Pulmonary artery endothelial cell (primary cell): ENCODE data around the gene COL17A1. TPM values are rescaled to one million over a fixed set of nuclear protein-coding genes. Genes with fewer than 3 reads are reported as not detected.

ENCODE experiments used
- DNase-seq: peaks from one replicate; pipeline ENCODE4 v3.0.0-alpha.2; 2011; ENCODE audit warnings: low read depth, low spot score
- total RNA-seq: library from RNA; depleted of rRNA; stranded (reverse); fragments of >200 nt; gene quantifications from 2 replicates; pipeline ENCODE4 v1.2.3, GENCODE V29; 2014

COL17A1 gene
- total RNA-seq, 1 donor from 2014 or later = 2.2 TPM

DNA sequence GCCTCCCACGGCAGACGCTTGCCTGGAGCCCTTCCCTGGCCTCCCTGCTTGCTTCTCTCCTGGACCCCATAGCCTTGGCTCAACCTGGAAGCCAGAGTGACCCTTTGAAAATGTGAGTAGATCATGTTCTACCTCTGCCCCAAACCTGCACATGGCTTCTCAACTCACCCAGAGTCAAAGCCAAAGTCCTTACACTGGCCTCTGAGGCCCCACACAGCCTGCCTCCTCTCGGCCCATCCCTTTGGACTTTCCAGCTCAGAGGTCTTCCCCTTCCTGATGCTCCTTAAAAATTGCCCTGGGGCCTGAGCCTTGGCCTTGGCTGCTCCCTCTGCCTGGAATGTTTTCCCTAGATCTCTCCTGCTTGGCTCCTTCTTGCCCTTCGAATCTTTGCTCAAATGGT, 32.5 kb downstream of the COL17A1 start:
- DNase-seq = no peak

DNA sequence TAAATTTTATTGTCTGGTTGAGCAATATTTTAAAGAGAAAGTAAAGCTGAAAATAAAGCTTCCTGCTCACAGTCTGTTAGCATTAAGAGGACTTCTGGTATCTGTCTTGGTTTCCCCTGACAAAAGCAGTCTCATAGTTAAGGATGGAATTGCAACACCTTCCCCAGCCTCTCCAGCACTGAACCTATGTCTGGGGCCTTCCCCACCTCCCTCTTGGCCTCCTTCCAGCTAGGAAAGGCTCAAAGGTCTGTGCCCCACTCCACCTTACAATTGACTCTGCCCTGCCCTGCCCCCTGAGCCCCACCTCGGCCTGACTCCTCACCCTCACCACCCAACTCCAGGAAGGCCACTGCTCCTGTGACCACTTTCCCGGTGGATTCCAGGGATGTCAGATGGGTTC, 33.2 kb downstream of the COL17A1 start:
- DNase-seq = no peak

DNA sequence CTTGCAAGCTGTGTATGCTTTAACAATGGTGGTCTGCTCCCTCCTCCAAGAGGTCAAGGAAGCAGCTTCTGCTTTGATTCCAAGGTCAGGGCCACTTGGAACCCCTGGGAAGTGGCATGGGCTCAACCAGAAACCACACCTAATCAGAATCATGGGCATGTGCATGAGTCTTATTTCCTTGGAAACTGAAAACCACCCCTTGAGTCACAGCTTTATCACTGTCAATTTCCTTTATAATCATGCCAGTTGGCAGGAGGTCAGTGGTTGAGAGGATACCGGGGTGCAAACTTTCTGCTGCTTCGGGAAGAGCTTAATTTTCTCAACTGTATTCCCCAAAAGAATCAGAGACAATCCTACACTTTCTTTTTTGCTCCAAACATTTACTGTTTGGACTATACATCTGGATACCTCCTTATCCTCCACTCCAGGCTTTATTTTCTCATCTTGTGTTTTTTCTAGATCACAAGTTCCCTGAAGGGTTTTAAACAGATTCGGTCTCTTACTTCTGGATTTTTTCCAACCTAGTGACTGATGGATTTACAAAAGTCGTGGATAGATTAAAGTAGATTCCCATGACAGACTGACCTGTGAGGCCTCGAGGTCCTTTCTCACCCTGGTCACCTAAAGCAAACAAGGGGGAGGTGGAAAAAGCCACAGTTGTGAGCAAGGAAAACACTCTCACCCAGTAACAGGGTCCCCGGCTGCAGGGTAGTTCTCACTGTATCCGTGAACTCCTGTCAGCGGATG, 36.0 kb downstream of the COL17A1 start:
- DNase-seq = no peak

DNA sequence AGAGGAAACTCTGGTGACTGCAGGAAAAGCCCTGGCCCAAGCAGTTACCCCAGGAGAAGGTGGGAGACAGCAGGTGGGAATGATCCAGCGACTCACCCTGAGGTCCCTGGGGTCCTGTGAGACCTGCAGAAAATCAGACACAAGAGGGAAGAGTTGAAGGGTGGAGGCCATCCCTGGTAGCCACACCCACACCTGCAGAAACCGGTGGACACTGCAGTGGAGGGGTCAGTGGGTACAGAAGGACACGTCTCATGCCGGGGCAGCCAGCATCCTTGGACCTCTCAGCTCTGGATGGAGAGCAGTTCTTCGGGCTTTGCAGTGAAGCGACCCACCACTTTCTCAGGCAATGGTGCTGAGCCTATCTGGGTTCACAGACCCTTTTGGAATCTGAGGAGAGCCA, 39.0 kb downstream of the COL17A1 start:
- DNase-seq = no peak

DNA sequence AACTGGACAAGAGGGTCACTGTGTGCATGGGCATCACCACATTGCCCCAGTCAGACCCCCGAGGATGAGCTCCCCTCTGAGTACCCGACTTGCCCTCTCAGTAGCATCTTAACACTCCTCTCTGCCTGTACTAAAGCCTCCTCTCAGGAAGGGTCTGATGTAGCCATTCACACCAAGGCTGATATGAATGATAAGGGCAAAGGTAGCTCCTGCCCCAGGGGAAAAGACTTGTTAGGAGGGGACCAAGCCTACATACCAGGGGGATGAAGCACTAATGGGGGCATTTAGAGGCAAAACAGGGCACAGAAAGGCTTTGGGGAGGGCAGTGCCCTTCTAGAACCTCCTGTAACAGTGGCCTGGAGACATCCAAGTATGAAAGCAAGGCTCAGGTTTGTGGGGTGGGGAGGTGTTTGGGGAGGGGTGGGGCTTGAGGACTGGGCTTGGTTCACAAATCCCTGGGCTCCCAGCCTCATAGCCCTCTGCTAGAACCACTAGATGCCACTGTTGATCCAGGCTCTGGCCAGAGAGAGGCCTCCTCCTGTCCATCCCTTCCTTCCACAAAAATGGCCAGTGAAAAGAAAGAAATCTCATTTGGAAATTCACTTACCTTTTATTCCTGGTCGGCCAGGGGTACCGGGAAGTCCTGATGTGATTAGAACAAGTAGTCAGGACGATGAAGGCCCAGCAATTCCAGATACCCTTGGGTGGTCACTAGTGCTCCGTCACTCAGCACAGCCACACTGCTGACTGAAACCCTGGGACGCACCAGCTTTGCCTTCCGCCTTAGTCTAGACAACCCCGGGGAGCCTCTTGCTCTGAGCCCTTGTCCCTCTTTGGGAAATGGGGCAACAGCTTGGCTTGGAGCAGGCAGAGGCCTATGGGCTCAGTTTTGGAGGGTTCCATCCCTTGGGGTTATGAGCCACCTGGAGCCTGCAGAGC, 40.3 kb downstream of the COL17A1 start:
- peak; percentile 45 for DNase-seq

DNA sequence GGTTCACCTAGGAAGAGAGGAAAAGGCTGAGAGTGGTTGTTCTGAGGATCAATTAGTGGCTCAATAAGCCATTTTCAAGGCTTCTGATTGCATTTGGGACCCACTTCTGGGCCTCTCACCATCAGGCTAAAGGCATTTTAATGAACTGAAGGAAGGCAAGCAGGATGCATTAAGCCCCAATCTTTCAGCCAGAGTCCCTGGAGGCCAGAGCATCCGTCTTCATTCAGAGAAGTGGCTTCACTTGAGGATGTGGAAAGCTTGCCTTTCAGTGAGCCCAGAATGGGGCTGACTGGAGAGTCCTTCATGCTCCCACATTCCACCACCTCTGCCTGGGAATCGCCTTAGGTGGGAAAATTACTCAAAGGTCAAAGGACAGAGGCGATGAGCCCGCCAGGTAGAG, 41.8 kb downstream of the COL17A1 start:
- DNase-seq = no peak

DNA sequence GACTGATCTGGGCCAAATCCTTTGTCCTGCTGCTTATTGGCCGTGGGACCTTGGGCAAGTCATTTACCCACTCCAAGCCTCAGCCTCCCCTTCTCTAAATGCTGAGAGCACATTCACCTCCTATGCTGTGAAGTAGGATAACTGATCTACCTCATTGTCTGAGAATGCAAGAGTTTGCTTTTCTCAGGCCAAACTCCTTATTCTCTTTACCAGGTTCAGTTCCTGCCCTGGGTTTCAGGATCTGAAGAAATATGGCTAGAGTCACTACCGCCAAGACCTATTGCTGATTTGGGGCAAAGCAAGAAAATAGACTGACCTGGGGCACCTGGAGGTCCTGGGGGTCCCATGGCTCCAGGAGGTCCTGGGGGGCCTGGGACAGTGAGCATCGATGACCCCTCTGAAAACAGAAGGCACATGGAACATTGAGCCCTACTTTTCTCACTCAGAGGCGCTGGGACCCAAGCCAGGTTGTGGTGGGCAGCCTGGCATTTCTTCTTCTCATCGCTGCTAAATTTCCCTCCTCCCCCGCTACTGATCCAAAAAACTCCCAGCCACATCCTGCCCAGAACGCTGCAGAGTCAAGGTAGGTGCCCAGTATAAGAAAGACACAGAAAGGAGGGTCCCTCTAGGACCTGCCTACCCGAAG, 42.4 kb downstream of the COL17A1 start:
- no peak for DNase-seq

DNA sequence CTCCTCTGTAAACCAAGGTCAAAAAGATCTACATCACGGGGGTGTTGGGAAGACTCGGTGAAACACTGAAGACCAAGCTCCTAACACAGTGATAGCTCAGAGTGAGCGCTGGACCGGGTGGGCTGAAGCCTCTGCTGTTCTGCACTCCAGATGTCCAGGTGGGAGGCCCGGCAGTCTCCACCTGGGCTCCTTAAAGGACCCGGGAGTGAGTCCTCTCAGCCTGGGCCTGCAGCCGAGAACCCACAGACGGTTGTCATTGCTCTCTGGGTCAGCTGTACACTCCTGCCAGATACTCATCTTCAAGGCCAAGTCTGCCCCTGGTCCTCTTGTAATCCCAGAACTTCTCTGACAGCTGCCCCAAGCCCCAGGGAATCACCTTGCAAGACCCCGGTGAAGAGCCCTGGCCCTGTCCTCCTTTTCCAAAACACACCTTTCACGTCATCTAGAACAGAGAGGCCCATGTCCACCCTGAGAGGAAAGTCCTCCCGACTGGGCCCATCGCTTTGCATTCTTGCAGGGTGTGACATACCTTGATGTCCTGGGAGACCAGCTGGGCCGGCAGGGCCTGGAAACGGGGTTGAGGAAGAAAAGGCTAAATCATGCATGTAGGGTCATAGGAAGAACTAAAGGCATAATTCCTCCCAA, 43.7 kb downstream of the COL17A1 start:
- DNase-seq = no peak

DNA sequence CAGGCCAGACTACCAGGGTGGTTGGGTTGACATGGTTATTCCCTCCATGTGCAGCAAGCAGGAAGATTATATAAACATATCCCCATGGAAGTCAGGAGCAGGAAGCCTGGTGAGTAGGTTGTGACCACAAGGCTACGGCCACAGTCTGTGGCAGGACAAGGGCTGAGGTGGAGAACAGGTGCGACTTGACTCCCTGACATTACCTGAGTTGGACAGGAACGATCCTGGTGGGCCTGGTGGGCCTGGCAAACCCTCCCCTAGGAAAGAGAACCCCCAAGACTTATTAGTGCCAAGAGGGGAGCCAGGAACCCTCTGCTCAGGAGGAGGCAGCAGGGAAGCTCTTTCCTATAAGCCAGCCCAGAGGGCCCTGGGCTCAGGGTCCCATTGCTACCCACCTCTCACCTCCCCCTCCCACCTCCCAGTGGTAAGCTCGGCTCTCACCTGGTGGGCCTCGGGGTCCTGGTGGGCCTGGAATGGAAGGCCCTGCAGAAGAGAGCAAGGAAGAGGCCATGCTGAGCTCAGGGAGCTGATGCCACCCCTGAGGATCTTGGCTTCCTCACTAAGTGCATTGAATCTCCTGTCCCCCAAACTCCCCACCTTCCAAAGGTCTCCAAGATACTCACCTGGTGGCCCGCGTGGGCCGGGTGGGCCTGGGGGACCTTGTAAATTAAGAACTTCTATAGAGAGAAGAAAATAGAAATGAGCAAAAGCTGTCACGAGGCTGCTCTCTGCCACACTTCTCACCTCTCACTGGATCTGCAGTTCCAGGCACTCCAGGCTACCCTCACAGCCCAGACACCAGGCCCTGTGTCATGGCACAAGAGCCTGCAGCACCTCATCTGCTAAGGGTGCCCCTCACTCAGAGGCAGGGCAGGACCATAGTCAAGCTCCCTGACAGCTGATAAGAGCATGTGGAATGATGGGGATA, 44.6 kb downstream of the COL17A1 start:
- no peak for DNase-seq

DNA sequence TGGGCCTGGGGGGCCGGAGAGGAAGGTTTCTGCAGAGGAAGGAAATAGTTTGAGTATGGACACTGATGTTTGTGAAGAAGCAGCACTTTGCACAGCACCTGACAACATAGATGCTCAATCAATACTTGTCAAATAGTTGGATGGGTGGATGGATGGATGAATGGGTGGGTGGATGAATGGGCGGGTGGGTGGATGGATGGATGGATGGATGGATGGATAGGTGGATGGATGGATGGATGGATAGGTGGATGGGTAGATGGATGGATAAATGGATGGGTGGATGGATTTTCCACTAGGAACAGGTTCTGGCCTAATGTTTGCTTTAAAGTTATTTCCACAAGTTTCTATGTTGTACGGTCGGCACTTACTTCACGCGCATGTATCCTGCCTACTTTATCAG, 45.3 kb downstream of the COL17A1 start:
- no peak for DNase-seq

DNA sequence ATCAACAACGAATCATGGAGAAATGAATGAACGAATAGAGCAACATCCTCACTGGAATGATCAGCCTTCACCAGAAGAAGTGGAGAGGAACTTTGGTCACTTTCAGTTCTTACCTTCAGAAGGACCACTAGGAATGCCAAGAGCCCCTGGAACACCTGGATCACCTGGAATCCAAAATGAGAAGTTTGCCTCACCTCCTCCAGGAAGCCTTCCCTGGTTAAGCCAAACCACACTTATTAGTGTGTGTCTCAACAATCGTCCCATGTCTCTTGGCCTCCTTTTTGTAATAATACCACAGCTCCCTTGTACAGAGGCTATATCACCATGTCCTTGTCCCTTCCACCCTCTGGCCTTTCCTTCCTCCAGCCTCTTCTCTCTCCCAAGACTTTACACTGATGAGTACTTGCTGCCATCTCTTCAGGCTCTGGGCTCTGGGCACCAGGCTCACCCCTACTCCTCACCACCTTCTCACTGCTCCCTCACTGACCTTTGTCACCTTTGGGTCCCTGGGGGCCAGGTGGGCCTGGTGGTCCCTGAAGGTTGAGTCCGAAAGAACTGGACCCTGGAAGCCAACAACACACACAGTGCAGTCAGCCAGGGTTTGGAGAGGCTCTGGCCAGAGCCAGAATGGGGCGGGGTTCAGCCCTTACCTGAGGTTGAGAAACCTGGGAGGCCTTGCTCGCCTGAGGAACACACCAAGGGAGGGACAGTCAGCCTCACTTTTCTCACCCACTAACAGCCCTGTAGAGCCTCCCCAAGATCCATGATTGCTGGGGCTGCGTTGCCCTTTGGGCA, 46.5 kb downstream of the COL17A1 start:
- DNase-seq = no peak

DNA sequence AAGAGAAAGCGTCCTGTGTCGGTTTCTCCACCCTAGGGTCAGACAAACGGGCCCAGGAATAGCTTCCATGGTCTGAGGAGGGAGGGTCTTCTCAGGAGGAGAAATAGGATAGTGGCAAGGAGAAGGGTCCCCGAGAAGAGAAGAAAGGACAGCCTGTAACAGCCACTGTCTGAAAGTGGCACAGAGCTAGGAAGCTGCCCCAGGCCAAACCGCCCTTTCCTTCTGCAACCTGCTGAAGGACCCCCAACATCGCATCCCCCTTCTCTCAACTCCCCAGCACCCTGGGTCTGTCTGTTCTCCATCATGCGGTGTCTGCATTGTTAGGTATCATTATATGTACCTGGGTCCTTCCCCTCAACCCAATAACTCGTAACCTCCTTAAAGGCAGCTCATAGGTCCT, 47.1 kb downstream of the COL17A1 start:
- DNase-seq = no peak

DNA sequence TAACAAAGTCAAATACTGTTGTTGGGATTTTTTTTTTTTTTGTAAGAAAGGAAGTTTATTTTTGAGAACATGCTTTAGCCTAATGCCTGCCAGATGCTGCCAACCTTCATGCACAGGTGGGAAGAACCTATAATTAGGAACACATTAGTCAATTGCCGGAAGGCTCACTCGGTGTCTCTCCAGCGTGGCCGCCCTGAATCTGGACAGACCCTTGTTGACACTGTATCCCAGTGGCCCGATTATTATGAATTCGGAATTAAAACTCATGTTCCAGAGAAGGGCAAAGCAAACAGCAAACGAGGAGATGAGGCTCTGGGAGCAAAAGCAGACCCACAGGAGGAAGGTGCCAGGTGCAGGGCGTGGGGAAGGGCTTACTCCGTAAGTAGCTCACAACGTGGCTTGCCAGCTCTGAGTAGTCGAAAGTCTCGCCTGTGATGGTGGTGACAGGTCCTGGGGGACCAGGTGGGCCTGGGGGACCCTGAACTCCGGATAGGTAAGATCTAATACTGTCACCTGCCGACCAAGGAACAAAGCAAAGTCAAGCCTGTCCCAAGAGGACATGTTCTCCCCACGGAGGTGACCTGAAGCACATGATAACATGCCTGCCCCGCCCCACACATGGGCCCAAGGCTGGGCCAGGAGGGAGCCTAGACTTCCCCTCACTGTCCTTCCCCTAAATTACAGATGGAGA, 48.3 kb downstream of the COL17A1 start:
- DNase-seq = no peak

DNA sequence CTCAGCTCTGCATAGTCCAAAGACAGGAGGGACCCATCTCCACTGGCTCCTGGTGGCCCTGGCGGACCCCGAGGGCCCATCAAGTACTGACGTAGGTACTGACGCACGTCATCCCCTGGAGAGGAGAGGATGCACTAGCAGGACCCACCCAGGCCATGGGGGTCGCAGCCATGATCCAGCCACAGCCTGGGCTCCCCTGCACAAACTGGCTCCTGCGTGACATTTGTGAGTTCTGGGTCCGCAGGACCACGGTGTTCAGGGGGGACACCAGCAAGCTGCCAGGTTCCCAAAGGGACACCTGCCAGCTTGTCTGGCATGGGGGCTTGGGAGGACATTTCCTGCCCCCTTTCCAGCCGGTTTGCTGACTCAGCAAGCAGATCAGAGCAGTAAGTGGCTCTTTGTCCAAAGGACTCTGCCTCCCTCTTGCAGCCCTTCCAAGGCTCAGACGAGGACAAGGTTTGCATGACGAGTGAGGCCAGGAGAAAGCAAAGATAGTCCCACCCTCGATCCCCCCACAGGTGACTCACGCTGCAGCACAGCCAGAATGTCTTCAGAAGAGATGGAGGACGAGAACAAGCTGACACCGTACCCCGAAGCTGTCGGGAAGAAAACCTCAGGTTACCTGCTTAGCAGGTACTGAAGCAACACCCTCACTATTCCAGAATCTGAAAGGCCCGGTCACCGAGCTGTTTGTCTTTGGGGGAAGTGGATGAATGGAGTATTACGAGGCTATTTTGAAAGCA, 49.0 kb downstream of the COL17A1 start:
- DNase-seq = no peak

DNA sequence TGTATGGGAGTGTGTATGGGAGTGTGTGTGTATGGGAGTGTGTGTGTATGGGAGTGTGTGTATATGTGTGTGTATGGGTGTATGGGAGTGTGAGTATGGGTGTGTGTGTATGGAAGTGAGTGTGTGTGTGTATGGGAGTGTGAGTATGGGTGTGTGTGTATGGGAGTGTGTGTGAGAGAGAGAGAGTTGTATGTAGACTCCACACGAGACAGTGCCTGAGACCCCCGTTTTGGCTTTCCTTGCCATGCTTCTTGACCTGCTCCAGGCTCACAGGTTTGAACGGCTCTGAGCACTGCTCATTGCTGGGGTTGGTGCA, 49.7 kb downstream of the COL17A1 start:
- no peak for DNase-seq

DNA sequence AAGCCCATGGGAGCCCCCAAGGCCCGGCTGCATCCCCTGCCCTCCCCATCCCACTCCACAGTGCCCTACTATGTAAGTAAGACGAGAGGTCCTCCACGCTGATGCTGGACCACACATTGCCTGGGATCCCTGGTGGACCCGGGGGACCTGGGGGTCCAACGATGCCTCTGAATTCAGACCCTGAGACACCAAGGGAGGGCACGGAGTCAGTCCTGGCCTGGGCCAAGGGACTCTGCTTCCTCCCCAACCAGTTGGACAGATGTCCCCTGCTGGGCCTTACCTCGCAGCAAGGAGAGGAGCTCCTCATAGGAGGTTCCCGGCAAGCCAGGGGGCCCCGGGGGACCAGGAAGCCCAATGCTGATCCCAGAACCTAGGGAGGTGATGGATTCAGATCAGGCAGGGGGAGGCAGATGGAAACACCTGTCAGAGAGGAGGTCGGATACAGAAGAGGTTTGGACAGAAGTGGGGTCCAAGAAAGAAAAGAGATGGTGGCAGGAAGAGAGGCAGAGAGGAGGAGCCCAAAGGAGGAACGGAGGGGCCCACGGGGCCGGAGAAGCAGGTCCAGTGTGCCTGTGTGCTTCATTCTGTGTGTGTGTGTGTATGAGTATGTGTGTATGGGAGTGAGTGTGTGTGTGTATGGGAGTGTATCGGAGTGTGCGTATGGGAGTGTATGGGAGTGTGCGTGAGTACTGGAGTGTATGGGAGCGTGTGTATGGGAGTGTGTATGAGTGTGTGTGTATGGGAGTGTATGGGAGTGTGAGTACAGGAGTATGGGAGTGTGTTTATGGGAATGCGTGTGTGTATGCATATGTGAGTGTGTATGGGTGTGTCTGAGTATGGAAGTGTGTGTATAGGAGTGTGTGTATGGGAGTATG, 50.2 kb downstream of the COL17A1 start:
- DNase-seq = no peak

DNA sequence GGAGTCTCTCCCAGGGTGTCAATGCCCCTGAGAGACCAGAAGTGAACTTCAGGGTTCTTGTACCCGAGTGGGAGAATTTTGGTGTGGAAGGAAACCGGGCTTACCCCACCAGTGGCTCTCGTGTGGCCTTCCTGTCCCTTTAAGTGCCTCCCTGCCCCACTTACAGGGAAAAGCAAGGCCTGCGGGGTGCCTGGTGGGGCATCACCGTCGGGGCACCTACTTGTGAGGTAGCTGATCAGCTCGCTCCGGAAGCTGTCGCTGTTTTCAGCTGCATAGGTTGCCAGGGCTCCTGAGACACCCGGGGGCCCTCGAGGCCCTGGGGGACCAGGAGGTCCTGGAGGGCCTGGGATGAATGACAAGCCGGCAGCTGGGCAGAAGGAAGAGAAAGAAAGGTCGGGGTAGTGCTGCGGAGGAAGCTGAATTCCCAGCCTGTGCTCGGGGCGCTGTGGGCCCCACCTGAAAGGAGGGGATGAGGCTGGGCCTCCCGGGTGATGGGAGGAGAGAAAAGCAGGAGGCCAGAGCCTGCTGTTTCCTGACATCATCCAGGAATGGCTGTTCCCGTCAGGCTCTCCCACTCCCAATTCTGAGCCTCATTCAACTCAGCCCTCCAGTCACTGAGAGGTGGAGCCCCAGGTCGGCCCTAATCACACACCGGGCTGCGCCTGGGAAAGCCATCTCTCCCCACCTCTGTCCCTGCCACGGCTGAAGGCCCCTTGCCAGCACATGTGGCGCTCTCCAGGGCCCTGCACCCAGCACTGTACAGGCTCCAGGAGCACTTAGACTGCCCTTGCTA, 51.1 kb downstream of the COL17A1 start:
- no peak for DNase-seq
